SHP77 treated with DMSO at 0.1 percent for 48 hours (cell line): ENCODE measurements around the gene KLF14.
"Not testable (repeated sequence)": the region's sequence is repeated elsewhere in the genome, so short reads cannot be mapped to it uniquely, and the experiment has no call there.

Source experiments
- DNase-seq: peaks from one replicate; lab custom pipeline; 2025; lab: John Stamatoyannopoulos, UW

Gene KLF14

DNA sequence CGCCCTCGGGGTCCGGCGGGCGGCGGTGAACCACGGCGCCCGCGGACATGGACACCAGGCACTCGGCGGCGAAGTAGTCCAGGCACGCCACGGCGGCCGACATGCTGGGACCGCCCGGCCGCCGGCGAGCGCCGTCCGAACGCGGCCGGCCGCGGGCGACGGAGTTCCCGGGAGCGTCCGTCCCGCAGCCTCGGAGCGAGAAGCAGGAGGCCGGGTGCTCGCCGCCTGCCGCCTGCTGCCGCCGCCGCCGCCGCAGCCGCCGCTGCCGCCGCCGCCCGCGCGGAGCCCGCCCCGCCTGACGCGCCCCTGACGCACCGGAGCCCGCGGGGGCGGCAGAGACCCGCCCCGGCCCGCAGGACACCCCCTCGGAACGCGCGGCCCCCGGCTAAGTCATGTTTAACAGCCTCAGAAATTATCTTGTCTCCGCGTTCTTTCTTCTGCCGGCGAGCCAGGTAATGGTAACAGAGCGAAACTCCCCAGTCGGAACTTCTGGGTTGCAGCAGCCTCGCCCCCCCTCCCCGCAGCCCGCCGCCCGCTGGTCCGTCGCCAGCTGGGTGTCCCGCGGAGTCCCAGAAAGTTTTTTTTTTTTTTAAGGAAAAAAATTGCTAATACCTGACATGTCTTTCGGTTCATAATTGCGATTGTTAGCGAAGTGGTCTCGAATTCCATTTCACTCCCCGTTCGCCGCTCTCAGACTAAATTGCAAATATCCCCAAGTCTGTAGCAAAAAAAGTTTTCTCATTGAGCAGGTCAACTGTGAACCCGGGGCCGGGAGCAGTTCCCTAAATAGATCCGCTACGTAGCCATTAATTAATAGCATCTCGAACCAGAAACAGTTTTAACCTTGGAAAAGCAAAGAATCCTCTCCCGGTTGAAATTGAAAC lies at the start of gene KLF14:
Gene KLF14 (minus strand): TSS at position 277 of the 884 bp plus-strand sequence. CDS start 174 bp downstream, at position 103.
- no peak for DNase-seq

DNA sequence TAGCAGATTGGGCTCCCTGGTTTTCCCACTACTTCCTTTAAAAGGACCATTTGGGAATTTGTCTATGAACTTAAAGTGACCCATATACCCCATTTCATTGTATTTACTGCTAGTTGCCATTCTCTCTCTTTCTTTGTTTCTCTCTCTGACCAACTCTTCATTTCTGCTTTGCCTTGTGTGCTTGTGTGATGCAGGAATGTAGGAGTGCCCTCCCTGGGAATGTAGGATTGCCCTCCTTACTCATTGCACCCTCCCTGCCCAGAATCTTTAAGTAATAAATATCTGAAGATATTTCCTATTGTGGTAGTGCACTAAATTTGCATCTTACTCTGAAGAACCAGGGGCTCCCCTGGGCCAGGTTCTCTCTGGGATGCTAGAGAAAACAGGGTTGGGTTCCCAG lies 47.3 kb upstream of the KLF14 start:
- DNase-seq, result no peak

DNA sequence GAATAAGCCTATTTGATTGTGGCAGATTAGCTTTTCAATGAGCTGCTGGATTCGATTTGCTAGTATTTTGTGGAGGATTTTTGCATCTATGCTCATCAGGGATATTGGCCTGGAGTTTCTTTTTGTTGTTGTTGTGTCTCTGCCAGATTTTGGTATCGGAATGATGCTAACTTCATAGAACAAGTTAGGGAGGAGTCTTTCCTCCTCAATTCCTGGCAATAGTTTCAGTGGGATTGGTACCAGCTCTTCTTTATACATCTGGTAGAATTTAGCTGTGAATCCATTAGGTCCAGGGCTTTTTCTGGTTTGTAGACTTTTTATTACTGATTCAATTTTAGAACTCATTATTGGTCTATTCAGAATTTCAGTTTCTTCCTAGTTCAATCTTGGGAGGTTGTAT lies 43.4 kb upstream of the KLF14 start:
- no peak for DNase-seq

- not testable (repeated sequence) for DNase-seq
Measured at GRCh38 chr7:130772456-130772855, 38.4 kb upstream of the KLF14 start.

GRCh38 chr7:130768854-130769253 lies 34.8 kb upstream of the KLF14 start:
- no peak for DNase-seq

- not testable (repeated sequence) for DNase-seq
Measured at GRCh38 chr7:130764569-130764968, 30.6 kb upstream of the KLF14 start.

DNA sequence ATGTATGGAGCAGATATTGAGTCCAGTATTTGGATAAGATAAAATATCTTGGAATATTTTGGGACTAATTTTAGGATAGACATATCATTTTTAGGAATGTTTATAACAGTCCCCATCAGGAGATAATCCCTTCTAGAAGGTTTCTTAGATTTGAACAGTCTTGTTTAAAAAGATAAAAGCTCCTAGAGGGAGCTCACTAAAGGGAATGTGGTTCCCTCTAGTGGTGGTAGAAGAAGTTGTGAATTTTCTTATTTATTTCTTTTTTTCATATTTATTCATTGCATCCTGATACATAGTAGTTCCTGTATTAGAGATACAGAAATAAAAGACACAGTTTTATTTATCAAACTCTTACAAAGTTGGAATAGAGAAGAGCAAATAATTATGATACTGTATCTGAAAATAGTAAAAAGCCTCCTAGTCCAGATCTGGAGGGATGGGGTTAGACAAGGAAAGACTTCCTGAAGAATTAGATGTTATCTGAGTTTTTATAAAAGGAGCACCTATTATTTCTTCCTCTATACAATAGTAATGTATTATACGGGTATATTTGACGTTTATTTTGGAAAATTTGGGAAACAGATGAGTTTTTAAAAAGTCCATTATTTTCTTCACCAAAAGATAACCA lies 24.5 kb upstream of the KLF14 start:
- DNase-seq, result peak; percentile 46

GRCh38 chr7:130756316-130756715 lies 22.3 kb upstream of the KLF14 start:
- no peak for DNase-seq

DNA sequence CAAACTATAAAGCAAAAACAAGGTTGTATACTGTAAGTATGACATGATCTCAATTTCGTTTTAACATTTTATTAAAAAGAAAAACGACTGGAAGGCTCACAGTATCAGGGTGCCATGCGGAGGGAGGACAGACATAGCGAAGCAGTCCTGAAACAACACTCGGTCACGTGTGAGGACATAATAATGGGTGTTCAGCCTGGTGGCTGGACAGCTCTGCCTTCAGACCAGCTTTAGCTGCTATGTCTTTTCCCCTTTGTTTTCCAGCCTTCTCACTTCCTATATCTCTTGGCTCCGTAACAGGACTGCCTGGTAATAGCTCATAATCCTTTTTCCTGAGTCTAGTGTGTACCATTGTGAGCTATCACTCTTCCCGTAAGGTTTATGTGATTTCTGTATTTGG lies 18.4 kb upstream of the KLF14 start:
- DNase-seq, result no peak

- DNase-seq, result no peak
Measured at GRCh38 chr7:130750755-130751154, 16.7 kb upstream of the KLF14 start.

GRCh38 chr7:130748531-130749389 lies 14.8 kb upstream of the KLF14 start:
- no peak for DNase-seq

DNA sequence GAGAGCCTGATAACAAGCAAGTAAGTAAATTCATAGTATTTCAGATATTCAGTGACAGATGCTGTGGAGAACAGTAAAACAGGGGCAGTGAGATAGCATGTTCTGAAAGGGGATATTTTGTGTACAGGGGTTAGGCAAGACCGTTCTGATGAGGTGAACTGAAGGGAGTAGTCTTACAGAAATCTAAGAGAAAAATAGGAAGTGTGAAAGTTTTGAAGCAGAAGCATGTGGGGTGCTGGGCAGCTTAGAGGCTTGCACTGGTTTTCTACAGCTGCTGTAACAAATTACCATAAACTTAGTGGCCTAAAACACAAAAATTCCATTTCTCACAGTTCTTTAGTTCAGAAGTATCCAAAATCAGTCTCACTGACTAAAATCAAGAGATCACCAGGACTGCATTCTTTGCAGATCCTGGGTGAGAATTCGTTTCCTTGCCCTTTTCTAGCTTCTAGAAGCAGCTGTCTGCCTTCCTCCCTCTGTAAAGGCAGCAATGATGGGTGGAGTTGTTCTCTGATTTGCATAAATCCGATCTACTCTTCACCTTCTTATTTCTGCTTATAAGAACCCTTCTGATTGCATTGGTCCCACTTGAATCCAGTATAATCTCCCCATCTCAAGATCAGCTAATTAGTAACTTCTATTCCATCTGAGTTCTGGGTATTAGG lies 7.5 kb upstream of the KLF14 start:
- no peak for DNase-seq

GRCh38 chr7:130740606-130741005 lies 6.6 kb upstream of the KLF14 start:
- DNase-seq, result no peak

DNA sequence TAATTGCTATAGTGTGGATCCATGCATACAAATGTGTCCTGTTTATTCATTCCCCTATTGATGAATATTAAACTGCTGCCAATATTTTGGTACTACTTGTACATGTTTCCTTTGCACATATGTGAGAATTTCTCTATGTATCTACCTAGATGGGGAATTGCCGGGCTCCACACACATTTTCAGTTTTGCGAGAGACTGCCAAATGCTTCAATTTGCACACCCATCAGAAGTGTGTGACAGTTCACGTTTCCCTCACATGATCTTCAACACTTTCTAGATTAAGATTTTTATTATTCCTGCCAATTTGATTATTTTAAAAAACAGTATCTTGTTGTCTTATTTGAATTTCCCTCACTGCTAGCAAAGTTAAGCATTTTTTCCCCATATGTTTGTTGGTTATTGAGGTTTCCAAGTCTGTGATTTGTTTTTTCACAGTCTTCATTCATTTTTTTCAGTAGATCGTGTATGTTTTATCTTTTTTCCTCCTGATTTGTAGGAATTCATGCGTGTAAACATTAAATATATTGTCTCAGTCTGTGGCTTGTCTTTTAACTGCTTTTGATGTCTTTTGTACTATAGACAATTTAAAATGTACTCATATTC lies 2.4 kb upstream of the KLF14 start:
- no peak for DNase-seq

DNA sequence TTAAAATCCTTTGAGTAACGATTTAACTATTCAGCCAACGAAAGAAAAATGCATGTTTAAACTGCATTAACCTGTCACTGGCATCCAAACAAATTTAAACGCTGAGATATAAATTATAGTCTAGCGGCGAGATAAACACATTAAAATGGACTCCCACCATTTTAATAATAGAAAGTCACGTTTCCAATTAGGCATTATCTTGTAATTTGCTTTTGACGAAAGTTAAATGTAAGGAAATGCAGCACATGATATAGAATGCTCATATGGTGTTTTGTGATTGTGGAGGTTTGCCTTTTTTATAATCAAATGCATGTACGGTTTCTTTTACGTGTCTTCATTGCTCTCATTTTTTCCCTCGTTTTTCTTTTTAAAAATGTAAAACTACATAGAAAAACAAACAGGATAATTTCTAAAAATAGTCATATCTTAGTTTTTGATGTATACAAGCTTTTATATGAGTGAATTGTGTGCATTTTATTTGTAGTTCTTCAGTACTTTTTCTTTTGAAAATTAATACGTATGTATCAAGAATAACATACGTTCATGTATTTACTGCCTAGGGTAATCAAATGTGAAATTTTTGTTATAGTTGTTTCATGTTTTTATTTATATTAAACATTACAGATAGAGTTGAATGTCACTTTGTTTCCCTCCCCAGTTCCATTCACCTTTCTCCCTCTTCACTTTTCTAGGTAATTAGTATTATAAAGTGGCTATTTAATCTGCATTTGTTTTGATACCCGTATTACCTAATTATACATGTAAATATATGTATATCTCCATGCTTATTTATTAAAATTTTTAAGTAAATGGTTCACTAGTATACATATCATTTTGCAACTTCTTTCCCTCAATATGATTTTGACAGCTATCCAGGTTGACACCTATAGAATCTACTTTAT lies 1.1 kb upstream of the KLF14 start:
- no peak for DNase-seq

DNA sequence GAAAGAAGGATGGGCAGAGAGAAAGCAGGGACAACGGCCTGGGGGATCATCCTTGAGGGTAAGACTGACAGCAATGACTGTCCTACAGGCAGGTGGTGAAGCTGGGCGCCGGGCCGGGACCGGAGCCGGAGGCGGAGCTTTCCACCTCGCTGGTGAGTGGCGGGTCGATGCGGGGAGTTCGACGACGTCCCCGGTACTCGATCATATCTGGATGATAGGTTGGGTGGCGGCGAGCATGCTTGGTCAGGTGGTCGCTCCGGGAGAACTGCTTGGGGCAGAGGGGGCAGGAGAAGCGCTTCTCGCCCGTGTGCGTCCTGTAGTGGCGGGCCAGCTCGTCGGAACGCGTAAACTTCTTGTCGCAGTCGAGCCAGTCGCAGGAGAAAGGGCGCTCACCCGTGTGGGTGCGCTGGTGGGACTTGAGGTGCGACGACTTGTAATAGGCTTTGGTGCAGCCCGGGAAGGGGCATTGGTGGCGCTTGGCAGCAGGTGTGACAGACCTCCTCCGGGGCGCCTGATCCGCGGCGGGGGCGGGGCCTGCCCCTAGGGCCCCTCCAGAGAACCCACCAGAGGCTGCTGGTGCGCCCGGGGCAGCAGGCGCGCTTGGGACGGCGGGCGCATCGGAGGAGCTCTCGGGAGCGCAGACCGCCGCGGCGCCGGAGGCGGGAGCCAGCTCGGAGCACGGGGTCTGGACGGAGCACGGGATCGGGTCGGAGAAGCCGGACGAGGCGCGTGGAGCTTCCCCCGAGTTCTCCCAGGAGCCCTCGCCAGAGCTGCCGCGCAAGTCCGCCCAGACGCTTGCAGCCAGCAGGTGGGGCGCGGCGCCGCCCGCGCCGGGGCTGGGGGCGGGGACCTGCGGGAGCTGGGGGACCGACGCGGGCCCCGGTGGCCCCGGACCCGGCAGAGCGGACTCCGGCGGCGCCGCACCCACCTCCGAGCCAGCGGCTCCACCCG lies 752 bp downstream of the KLF14 start:
- no peak for DNase-seq

DNA sequence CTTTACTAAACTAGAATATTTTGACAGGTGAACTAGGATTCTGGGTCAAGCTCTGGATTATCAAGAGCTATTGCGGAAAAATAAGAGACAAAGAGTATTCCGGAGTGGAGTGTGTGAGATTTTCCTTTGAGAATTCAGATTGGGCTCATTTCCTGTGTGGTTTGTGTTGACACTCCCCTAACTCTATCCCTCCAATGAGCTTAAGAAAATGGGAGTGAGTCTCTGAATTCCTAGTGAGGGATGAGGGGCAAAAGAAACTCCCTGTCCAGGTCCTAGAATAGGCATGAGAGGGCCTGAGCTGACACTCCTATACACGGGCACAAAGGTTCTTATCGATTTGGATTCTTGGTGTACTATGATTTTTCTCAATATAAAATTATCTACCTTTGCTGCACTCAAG lies 10.2 kb downstream of the KLF14 start:
- DNase-seq, result no peak

- peak; percentile 33 for DNase-seq
Measured at GRCh38 chr7:130721486-130722277, 12.3 kb downstream of the KLF14 start.
